GM19193 (cell line): ENCODE measurements around the gene EXOC4.

ENCODE experiments used
- POLR2A ChIP-seq: IDR thresholded peaks from 4 replicates; pipeline ENCODE4 v1.6.1; 2011; ENCODE audit not compliant: insufficient read depth, insufficient read length; ENCODE audit errors: extremely low read depth

The EXOC4 gene

DNA sequence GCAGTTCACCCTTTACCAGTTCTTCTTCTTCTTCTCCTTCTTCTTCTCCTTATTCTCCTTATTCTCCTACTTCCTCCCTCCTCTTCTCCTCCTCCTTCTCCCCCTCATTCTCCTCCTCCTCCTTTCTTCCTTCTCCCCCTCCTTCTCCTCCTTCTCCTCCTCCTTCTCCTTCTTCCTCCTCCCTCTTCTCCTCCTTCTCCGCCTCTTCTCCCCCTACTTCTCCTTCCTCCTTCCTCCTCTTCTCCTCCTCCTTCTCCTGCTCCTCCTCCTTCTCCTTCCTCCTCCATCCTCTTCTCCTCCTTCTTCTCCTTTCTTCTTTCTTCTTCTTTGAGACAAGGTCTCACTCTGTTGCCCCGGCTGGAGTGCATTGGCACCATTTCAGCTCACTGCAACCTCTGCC is 816.3 kb downstream of the EXOC4 start:
- TF ChIP-seq POLR2A = no peak

DNA sequence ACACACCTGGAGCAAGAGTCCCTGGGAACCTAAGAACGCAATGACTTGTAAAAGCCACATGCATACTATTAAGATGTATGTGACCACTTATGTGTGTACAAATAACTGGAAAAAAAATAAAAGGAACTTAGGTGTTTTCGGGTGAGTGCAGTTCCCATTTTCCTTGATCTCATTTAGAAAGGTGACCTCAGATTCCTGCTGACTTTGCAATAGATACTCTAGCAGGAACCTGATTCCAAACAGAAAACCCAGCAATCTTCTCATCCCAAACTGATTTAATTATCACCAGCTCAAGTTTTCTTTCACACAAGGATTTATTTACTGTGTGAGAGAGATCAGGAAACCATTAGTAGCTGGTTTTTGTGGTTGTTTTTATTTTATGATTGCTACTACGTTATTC is 817.8 kb downstream of the EXOC4 start:
- no peak for TF ChIP-seq POLR2A

DNA sequence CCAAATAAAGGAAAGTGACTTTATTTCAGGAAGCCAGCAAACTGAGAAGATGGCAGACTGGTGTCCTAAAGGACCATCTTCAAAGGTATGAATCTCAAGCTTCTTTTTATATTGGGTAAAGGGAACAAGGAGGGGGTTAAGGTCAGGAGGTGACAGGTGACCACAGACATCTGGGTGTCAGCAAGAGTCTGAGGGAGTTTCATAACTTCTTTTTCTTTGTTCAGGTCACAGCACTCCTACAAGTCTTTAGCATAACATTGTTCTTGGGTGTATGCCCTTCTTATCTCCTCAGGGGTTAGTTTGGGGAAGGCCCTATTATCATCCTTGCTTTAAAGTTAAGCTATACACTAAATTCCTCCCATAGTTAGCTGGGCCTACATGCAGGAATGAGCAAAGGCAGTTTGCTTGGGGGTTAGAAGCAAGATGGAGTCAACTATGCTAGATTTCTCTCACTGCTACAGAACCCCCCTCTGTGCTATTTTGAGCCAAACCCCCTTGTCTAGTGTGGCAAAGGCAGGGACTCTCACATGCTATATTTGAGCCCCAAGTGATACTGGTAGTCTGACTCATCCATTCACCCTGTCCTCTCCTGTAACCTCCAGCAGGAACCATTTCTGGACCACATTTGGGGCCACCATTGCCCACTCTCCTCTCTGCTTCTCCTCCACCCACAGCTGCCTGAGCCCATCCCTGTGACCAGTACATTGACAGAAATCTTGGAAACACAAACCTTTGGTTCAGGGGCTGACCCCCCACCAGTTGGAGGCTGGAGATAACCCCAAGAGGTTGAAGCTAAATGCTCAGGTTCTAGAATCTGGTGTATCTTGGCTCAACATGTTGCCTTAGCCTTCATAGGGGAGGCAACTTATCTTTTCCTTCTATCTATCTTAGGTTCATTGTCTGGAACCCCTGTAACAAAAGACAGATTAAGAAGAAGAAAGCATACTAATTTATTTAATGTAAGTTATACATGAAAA is 818.8 kb downstream of the EXOC4 start:
- no peak for TF ChIP-seq POLR2A

DNA sequence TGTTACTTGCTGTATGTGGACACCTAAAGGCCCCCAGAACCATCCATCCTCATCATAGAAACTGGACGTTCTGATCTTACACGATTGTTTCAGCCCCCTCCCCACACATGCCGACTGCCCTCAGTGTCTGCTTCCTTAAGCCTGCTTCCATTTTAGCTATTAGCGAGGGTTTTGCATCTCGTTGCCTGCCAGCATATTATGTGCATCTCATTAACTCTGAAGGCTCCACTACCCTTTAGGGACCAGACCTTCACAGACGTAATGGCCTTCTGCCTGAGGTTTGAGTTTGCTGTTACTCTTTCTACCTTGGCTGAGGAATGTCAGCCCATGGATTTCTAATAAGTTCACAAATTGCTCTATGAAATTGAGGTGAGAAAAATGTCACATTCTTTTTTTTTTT is 820.4 kb downstream of the EXOC4 start:
- no peak for TF ChIP-seq POLR2A

DNA sequence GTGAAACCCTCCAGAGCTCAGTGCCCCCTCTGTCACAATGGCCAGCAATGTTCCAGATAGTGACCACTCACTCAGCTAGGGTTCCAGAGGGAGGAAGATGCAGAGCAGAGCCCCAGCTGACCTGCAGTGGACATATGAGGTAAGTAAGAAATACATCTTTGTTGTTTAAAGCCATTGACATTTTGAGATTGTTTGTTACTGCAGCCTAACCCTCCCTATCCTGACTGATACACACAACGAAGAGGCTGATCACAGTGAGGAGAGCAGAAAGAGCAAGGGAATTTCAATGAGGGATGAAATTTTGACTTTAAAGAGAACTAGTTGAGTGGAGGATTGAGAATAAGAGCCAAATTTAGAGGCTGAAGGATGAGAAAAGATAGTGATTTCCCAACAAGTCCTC is 822.9 kb downstream of the EXOC4 start:
- TF ChIP-seq POLR2A = no peak

DNA sequence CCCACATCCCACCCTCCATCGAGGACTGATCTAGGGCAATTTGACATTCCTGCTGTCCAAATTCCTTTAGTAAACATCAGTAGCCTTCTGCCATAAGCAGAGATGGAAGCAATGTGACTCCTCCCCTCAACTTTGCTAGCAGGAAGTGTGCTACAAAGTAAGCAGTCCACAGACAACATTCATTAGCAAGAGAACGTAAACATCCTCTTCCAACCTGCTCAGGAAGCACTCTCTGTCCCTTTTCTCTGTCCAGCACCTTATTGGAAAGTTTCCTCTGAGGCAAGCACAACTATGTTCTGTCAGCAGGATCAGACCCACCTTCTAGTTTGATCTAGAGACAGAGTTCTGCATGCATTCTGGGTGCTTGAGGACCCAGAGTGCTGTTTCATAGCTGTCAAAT is 826.1 kb downstream of the EXOC4 start:
- TF ChIP-seq POLR2A = no peak

DNA sequence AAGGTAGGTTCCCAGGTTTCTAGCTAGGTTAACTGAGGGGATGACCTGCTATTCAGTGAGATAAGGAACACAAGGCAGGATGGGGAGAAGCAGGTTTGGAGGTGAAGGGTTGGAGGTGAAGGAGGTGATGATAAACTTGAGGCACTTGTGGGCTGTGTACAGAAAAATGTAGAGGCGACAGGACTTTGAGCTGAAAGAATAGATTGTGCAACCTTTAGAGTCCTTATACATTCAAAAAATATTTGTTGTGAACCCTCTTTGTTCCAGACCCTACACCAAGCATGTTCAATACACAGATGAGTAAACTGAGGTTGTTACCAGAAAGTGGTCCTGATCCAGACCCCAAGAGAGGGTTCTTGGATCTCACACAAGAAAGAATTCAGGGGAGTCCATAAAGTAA is 828.8 kb downstream of the EXOC4 start:
- TF ChIP-seq POLR2A = no peak

DNA sequence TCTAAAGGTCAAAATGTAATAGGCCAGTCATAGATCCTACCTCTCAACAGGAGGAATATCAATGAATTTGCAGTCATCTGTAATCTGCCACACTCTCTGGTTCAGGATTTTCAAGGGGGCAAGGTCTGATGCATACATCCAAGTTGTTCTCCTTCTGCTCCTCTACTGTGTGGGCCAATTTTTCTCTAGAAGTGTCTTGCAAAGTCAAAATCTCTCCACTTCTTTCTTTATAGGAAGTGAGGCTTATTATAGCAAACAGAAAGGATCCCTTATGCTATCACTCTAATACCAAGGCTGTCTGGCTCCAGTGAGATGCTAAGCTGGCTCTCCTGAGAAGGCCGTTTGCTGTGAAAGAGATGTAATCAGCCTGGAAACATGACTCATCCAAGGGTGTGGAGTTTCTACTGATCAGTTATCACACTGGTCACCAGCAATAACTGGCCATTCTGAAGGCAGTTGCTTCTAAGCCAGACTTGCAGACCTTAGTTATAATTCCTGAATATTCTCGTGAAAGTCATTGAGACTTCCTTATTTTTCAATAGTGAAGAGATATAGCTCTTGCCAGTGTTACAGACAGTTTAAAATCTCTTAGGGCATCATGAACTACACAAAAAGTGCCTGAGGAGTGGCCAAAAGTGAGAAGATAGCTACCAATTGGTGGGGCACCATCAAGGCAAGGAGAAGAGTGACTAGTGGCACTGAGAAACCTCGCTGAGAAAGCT is 831.0 kb downstream of the EXOC4 start:
- TF ChIP-seq POLR2A = no peak

DNA sequence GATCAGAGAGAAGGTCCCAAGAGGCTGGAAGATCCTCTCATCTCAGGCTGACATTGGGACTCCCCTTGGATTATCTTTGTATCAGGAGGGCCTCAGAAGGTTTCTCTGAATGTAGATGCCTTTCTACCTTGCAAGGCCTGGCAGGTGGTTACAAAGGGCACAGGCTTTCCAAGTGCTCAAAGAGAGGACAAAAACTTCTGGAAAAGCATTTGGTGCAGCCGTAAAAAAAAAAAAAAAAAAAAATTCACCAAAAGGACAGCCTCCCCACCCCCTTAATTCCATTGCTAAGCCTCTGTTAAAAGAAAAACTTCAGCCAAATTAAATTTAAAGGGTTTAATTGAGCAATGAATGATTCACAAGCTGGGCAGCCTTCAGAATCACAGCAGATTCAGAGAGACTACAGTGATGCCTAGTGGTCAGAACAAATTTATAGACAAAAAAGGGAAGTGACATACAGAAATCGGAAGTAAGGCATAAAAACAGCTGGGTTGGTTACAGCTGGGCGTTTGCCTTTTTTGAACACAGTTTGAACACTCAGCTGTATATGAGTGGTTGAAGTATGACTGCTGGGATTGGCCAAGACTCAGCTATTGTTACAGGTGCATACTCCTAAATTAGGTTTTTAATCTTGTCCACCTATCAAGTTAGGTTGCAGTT is 831.7 kb downstream of the EXOC4 start:
- TF ChIP-seq POLR2A = no peak

DNA sequence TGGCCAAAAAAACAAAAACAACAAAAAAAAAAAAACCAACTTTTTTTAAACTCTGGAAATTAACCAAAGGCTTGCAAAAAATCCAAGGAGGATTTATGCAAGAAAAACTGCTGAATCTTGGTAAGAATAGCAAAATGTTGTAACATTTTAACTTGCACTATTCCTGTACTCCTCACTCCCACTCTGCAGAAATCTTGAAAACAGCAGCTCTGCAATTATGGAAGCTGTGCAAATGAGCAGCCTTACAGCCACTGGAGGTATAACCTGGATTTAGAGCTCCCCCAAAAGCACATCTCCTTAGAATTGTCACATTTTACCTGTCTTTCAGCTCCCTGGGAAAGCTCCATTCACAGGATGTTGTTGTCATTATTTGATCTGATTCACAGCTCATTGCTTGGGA is 832.4 kb downstream of the EXOC4 start:
- TF ChIP-seq POLR2A = no peak

DNA sequence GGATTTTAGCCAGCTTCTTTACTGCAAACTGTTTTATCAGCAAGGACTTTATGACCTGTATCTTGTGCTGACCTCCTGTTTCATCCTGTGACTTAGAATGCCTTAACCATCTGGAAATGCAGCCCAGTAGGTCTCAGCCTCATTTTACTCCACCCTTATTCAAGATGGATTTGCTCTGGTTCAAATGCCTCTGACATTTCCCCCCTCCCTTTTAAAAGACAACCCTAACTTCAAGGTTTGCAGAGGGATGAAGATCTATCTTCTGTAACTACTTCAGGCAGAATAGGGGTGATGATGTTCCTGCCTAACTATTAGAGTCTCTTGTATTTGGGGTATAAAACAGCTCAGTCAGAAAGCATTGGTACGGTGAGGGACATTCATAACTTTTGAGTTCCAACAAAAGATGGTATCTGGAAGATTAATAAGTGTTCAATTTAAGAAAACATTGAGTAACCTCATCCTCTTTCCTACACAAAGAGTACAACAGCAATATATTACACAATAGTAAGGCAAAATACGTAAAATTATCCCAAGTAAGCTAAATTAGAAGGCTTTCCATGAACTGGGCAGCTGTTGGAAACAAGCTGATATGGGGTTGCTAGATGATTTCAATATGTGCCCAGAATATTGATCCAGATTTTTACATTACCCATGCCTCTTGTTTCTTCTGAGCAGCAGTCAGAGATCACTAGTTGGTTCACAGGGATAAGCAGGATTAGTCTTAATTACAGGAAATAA is 834.3 kb downstream of the EXOC4 start:
- no peak for TF ChIP-seq POLR2A

DNA sequence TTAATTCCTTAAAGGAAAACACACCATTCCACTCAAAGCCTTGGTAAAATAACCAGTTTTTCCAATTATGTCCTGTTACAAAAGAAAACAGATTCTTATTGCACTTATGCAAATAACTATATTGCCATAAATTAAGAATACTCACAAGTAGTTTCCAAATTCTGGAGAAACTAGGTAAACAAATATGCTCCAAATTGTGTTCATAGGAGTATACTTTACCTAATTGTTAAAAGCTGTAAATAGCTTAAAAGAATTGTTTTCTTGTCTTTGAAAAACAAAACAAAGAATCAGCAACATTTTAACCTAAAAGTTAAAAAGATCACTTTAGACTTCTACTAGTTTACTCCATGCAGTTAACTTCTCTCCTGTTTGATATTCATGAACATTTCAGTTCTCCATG is 835.3 kb downstream of the EXOC4 start:
- no peak for TF ChIP-seq POLR2A

DNA sequence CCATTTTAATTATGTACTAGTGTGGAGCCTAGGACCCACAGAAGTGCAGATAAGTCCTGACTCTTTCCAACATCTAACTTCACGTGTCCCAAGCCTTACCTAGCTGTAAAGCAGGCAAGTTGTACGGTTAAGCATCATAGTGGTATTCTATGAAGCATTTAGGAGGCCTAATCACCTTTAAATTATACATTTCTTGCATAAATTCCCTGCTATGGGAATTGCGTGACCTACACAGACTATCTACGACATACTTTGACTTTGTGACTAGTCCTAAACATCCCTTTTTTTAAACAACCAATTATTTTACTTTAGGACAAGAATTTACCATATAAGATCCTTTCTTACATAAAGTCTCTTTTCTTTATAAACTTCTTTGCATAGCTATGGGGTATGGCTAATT is 836.6 kb downstream of the EXOC4 start:
- no peak for TF ChIP-seq POLR2A

DNA sequence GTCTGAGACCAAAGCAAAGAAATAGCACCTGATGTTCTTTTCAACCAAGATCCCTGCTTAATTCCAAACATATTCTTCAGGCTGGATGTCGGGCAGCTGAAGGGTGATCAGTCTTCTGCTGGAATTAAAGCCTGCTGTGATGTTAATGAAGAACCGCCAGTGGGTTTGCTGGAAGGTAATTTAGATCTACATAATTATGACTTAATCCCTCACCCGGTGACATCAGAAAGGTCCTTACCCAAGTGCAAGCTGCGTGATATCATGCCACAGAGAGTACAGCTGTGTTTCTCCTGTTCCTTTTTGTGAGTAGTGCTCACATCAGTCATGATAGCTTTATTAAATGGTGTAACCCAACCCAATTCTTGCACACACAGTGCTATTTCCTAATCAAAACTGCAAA is 845.2 kb downstream of the EXOC4 start:
- no peak for TF ChIP-seq POLR2A

DNA sequence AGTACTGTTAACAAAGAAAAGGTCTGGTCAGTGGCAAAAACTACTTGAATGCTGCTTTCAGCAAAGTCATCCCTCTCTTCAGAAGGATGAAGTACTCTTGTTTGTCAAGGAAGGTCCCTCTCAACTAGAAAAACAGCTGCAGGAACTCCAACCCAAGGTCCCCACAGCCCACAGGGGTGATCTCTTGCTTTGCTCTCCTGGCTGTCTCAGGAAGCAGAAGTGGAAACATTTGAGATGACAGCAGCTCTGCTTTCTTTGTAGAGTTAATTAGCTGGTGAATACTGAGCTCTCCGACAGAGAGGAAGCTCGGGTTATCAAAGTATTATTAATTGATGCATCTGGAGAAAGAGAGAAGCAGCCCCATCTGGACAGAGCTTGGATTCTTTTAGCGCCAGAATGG is 848.8 kb downstream of the EXOC4 start:
- TF ChIP-seq POLR2A = no peak
